HG03196 (cell line): ENCODE results near the gene VTI1A.

Experiments used
- ATAC-seq: cut with Tn5 transposase; IDR thresholded peaks from one replicate; pipeline ENCODE4 v1.9.1; 2021; ENCODE audit not compliant: unreplicated experiment

VTI1A gene

DNA sequence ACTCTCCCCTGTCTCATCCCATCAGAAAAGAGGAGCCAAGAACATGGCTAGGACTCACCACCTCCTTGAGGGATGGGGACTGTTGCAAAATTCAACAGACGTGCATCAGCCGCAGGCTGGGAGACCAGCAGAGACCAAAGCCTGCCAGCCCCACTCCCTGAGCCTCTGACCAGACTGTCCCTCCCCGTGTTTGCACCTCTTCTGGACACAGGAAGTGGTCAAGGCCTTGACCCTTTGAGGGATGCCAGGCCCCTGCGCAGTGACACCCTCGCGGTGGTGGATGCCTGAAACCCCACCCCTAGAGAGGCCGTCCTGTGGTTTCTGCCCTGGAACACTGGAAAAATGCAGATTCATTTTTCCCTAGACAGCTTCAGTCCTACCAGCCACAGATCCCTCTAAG lies 374.6 kb downstream of the VTI1A start:
- no peak for ATAC-seq

DNA sequence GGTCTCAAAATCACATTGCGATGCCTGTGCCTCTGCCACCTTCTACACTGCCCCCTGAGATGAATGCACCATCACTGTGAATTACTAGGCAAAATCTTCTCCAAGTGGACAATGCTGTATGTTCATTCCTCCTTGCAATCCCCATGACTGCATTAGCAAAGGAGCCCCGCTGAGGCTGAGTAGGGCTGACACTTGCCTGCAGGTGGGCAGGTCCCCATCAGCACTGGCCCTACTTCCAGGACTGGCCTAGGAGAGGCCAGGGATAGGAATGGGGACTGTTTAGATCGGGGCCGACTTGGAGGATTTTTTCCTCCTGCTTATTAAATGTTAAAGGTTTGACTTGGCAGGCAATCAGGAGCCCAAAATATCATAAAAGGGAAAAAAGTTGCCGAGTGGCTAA lies 376.0 kb downstream of the VTI1A start:
- ATAC-seq, result no peak

DNA sequence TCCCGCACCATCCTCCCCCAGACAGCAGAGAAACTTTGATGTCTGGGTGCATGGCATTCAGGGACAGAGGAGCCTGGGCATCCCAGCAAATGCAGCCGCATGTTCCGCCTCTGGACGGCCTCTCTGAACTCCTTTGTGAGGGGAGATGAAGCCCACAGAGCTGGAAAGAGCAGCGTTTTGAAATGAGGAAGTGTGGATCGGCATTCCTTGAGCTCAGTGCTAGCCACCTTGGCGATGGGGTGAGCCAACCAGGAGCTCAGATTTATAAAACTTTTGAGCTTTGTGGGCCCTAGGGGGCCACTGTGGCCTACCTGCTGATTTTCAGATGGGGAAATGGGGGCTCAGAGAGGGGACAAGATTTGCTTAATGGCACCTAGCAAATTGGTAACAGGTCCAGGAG lies 376.6 kb downstream of the VTI1A start:
- ATAC-seq, result no peak

DNA sequence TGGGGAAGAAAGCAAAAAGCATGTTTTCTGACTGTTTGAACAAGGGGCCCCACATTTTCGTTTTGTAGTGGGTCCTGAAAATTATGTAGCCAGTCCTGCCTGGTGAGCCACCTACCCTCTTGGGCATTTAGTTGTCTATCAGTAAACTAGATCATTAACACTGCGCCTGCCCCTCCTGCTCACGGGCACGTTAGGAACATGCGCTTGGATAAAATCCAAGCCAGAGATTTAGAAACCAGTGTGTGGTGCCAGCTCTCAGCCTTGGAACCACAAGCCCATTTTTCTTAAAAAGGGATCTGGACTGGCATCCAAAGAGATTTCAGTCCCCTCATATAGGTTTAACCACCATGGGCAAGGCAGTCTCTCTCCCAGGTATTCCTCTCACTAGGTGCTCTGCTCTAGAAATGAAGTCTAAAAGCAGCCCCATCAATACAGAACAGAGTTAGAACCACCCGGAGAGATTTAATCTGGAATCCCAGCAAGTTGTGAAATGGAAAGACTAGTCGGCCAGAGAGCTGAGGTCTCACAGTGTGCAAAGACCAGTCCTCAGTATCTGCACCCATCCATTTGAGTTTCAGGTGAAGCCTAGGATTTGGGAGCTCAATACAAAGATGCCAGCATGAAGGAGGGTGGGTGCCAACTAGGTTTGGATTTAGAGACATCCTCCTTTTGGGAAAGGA lies 379.1 kb downstream of the VTI1A start:
- no peak for ATAC-seq

DNA sequence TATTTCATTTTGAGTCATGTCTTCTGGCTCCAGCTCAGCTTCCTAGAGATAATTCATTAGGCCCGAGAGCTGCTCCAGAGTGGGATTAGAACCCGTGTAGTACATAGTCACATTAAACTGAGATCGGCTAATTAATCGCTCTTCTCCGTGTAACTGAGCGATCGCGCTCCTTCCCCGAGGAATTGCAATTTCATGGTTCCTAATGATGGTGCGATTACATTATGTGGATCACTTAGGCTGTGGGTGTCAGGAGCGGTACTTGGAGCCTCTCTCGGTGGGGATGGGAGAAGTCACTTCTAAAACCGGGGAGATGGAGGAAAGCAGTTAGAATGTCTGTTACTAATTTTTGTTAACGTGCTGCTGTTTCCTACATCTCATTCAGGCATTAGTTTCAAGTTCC lies 380.1 kb downstream of the VTI1A start:
- ATAC-seq, result no peak

DNA sequence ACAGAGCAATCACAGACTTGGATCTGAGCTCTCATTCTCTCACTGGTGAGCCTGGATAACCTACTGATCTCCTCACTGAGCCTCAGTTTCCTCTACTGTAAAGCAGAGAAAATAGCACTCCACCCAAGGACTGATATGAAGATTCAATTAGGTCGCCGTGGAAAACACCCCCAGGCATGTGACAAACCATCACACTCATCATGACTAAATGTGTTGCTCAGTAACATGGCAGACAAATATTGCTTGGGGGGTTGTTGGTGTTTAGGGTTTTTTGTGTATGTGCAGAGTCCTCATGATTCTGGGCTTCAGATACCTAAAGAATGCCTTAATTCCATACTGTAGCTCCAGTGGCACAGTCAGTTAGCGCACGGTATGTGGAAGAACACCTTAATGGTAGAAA lies 380.9 kb downstream of the VTI1A start:
- no peak for ATAC-seq

DNA sequence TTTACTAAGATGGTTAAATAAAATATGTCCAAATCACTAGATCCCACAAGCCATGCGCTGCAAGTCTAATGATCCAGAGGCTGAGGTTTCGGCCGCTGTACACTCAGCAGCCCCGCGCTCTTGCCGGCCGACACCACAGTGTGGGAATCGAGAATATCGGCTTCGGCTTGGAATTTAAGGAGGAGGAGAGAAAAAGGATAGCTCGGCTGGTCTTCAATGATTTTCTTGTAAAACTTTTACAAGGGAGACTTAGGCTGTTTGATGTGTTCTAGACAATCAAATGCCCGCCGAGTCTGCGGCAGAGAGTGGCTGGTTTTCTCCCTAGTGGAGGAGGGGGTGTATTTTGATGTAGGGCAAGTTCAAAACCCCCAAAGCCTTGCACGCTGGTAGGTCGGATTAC lies 384.8 kb downstream of the VTI1A start:
- no peak for ATAC-seq

DNA sequence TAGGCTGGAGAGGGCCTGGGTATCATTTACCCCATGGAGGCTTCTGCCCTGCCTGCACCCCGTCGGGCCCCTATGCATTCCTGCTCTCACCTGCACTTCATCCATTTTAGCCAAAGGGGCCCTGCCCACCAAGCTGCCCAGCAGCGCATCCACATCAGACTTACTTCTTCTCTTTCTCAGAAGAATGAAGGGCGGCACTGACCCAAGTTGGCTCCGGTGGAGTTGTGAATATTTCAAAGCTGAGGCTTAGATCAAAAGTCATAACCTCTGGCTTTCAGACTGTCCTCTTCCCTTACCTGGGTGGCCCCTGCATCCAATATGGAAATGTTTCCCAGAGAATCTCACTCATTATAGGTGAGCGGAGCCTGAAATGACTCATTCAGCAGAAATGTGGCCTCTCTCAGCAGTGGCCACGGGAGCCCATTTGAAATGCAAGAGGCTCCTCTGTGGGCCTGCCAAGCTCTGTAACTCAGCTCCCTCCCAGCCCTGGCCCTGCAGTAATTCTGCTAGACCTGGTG lies 385.4 kb downstream of the VTI1A start:
- no peak for ATAC-seq

DNA sequence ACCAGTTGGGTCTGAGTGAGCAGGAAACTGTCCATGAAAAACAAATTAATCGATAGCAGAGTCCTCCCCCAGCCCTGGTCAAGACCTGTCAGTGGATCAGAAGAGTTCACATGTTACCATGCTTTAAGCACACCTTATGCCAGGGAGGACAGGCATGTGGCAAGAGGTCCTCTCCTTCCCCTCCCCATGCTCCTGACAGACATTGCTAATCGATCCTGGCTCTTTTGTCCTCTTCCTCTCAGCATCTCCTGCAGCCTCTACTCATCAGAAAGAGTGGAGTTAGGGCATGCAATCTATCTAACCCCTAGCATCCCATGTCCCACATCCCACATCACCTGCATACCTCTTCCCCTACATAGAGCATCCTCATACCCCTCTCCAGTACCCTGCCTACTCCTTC lies 385.9 kb downstream of the VTI1A start:
- ATAC-seq, result no peak

DNA sequence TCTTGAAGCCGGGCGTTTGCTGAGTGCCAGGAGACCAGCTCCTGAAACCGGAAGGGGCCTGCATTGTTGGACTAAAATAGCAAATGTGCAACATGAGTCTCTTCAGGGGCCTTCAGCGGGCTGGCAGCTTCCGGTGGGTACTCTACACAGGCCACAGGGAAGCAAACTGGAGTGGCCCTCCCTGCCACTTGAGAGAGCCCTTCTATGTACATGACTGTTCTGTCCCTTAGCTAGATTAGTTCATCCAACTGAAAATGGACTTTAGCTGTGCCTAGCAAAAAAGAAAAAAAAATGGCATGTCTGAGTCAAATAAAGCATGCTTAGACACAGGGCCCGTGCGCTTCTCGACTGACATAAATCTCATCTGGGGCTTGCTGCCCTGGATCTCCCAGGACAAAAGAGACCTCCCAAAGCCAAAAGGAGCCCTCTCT lies 387.8 kb downstream of the VTI1A start:
- no peak for ATAC-seq

DNA sequence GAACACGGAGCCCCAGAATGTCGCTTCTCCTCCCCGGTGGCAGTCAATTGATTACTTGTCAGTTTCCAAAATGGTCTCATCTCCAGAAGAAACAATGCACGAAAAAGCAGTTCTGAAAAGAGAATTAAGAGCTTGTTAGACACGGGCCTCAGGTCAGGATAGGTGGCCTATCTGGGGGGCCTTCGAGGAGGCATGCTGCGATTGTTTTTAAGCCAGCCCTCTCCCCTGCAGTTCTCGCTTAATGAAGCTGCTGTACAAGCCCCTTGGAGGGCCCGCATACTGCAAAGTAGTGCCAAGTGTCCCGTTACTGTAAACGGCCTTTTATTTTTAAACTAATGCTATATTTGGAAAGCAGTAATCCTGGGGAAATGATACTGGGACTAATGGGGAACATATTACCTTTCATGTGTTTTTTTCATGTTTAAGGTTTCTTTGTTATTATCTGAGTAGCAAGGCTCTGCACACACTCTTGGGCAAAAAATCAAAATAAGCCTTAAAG lies 388.3 kb downstream of the VTI1A start:
- ATAC-seq, result no peak

DNA sequence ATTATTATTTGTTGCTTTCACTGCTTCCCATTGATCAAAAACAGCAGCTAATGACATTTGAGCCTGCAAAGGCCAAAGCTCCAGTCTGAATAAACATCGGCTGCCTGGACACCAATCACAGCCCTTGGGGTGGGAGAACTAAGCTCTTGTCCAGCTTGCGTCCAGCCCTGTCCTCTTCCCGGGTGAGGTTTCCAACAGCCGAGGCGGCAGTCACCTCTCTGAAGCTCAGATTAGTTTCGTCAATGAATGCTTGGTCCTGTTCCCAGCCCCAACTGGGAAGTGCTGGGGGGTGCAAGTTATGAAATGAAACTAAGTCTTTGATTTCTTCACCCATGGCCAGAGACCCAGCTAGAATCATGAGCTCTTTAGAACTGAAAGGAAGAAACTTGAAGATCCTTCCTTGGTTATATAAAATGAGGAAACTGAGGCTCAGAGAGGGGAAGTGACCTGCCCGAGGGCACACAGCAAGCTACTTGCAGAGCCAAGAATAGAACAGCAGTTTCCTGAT lies 389.0 kb downstream of the VTI1A start:
- ATAC-seq, result no peak

DNA sequence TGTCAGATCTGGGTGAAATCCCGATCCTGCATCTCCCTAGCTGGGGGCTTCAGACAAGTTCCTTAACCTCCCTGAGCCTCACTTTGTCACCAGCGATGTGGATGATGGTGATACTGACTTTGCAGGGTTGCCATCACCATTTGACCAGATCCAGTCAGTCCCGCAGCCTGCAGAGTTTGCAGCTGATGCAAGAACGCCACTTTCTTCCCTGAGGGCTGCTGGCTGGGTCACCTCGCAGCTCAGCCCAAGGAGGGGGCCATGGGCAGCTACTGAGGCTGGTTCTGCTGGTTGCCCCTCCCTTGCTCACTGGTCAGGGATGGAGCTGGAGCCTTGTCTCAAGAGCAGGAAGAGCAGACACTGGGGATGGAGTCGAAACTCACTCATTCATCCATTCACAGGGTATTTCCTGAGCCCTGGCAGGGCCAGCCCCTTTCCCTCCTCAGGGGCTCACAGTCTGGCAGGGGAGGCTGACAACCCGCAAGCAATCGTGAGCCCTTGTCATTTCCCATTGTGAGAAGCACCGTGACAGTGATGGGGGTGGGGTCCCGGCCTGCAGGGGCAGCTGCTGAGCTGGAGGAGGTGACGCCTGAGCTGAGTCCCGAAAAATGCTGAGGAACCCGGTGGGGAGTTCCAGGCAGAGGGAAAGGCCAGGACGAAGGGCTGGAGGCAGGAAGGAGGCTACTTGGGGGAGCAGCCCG lies 391.9 kb downstream of the VTI1A start:
- no peak for ATAC-seq

DNA sequence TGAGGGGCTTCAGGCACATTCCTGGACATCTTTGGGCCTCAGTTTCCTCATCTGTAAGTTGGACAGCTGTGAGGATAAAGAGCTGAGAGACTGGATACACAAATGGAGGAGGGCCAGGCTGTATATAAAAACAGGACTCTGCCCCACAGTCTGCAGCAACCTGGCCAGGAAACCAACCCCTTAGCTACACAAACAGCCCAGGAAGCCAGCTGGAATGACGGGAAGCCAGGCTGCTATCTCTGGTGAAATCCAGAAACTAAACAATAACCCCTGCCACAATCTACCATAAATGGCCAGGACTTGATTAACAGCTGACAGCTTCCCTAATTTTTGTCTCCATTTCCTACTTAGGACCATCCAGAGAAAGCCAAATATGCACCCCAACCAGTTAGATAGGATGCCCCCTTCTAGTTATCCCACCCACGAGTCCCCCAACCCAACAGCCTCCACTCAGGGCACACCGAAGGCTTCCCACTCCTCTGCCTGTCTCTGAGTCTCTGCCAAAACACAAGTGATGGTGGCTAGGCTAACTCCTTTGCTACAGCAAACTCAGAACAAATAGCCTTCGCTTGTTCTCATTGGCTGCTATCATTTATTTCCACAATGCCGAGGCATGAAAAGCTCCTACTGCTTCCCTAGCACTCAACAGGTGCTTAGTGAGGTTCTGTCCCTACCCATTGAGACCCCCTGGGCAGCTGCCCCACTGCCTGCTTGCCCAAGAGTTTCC lies 393.1 kb downstream of the VTI1A start:
- ATAC-seq, result no peak

DNA sequence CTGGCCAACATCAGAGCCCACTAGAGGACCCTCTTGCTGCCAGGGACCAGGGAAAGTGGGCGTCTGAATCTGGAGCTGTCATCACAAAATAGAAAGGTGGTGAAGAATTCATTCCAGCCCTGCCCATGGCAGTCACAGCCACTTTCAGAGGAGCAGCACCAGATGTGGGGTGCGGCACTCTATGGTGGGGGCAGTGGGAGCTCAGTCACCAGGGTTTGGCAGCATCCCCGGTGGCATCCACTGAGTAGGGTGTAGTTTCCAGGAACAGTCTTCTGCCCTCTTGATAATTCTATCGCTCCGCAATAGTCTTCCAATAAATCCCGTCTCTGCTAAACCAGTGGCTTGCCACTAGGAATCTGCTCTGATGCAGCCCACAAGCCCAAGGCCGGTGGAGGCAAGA lies 394.5 kb downstream of the VTI1A start:
- no peak for ATAC-seq

DNA sequence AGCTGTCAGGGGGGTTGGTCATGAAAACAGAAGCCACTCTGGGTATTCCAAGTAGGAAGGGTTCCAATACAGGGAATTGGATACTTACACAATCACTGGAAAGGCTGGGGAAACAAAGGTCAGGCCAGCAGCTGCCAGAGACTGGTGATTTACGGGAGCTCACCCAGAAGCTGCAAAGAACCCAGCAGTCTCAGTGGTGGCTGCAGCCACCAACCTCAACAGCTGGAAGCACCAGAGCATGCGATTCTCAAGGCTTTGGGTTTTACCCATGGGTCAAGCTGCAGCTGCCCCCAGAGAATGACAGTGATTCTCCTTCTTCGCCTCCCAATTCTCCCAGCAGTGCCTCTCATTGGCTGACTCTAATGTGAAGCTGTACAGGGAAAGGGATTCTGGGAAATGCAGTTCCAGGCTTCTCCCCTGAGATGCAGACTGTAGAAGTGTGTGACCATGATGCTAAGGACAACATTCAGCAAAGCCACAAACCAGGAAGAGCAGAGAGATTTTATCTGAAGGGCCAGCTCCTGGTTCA lies 395.9 kb downstream of the VTI1A start:
- ATAC-seq, result peak; percentile 89

DNA sequence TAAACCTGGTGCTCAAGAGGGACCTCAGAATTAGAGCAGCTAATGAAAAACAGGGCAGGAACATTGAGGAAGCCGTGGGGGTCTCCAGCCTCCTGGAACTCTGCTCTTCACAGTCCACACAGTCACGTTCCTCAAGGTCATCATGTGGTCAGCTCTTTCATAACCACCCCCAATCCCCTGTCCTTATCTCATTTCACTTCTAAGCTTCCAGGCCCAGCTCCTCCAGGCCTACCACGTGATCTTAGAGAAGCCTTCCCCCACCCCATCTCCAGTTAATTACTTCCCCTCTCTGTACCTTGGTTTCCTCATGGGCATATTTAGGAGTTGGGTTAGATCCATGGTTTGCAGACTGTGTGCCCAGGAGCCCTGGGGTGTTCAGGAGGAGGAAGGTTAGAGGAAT lies 396.6 kb downstream of the VTI1A start:
- ATAC-seq, result no peak

DNA sequence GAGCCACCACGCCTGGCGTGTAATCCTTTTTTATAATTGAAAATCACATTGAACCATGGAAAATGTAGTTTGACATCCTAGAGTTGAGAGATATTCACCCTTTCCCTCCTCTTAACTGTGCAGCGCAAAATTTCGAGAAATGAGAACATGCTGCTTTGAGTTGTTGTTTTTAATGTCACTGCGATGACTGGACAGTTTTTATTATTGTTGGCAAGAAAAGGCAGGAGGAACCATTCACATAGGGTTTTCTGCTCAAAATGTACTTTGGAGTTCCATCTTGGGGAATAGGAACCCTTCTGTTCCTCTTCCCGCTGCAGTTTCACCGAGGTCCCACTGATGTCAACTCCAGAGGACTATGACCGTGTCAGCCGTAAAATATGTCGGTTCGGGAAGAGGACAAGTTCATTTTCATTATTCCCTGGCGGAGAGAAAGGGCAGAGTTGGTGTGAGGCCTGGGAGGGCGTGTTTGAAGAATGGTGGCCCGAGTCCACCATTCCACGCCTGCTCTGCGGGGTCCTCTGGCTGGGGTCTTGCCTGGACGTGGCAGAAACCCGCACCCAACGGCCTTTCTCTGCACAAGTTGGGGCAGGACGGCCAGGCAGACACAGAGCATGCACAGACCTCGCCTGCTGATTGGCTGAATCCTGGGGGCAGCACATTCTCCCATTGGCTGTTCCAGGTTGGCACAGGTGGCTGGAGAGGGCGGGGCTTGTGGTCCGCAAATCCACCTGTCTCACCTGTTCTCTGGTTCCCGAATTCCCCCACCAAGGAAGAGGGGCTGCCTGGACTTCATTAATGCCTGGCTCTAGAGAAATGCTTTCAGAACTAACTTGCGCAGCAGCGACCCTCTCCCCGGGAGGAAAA lies 397.9 kb downstream of the VTI1A start:
- no peak for ATAC-seq

DNA sequence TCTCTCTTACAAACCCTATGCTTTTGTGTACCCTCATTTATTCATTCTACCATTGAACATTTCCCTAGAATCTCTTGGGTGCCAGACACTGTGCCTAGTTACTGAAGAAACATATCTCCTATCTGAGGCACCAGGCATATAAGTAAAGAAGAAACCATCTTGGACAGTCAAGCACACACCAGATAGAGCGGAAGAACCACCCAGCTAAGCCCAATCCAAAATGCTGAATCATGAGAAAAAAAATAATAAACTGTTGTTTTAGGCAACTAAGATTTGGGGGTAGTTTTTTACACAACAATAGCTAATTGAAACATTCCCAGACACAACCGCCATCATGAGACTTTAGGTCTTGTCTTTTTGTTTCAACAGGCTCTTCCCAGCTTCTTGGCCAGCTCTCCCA lies 400.8 kb downstream of the VTI1A start:
- no peak for ATAC-seq

DNA sequence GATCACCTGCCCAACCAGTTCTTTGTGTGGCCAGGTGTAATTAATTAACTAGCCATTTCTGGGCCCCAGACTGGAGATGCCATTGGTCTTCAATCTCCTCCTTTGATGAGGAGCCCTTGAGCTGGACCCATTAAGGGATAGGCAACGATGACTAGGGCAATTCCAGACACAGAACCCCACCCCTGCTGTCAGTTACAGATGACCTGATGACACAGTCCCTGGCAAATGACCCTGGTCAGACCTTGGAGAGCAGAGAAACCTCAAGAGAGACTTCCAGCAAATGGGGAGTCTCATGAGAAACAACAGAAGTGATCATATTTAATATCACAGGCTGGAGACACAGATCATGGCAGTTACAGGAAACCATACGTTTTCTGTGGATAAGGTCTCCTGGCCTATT lies 401.2 kb downstream of the VTI1A start:
- no peak for ATAC-seq
